IMR-90 (cell line): ENCODE data around the gene OGFOD3. TPM values are rescaled to one million over a fixed set of nuclear protein-coding genes. Genes with fewer than 3 reads are reported as not detected.

Experiments used
- ATAC-seq: fragments of 200-7000 bp; cut with Tn5 transposase; 2 replicates; pipeline ENCODE4 v1.9.1; 2020; ENCODE audit warnings: low read depth, mild to moderate bottlenecking, moderate library complexity
- BruUV-seq: library from RNA; stranded (reverse); fragments of 400-500 nt; replicated peaks from 2 replicates; lab custom pipeline; 2021; lab: Mats Ljungman, UMichigan
- CTCF ChIA-PET: fragments of 300-600 bp; formaldehyde crosslinking; extraction: SDS; loops from one replicate; lab custom pipeline; 2021; ENCODE audit warnings: antibody characterized with exemption; lab: Yijun Ruan, JAX
- POLR2A ChIA-PET: fragments of 300-600 bp; sonication (Branson Sonifier 250); formaldehyde crosslinking; loops from one replicate; lab custom pipeline; 2022; ENCODE audit warnings: antibody characterized with exemption; ENCODE audit not compliant: unreplicated experiment; lab: Charles Lee
- DNase-seq: peaks from one replicate; pipeline ENCODE4 v3.0.0; 2013
- H2AFZ ChIP-seq: replicated peaks from 2 replicates; pipeline ENCODE3; 2013; ENCODE audit warnings: low read length, mild to moderate bottlenecking; ENCODE audit not compliant: poor library complexity
- H2AK5ac ChIP-seq: 2 replicates; pipeline ENCODE4 v1.6.1; 2013; ENCODE audit warnings: low read depth, low read length, inconsistent platforms
- H2AK9ac ChIP-seq: replicated peaks from 2 replicates; pipeline ENCODE3; 2013; ENCODE audit warnings: mild to moderate bottlenecking, low read depth, low read length, moderate library complexity; ENCODE audit not compliant: poor library complexity
- H2BK120ac ChIP-seq: 2 replicates; pipeline ENCODE4 v1.6.1; 2013; ENCODE audit warnings: low read depth, low read length, inconsistent platforms
- H2BK15ac ChIP-seq: 3 replicates; pipeline ENCODE4 v1.6.1; 2013; ENCODE audit warnings: low read depth, low read length, inconsistent platforms
- H2BK20ac ChIP-seq: 2 replicates; pipeline ENCODE4 v1.6.1; 2013; ENCODE audit warnings: low read depth, mild to moderate bottlenecking, inconsistent platforms, low read length, moderate library complexity
- H2BK5ac ChIP-seq: 2 replicates; pipeline ENCODE4 v1.6.1; 2013; ENCODE audit warnings: mild to moderate bottlenecking, low read depth, low read length, inconsistent platforms; ENCODE audit not compliant: poor library complexity, severe bottlenecking
- H3K14ac ChIP-seq: replicated peaks from 2 replicates; pipeline ENCODE4 v1.6.1; 2013; ENCODE audit warnings: low read depth, low read length, inconsistent platforms
- H3K18ac ChIP-seq: 2 replicates; pipeline ENCODE4 v1.6.1; 2013; ENCODE audit warnings: low read depth, low read length, control low read depth
- H3K23ac ChIP-seq: 2 replicates; pipeline ENCODE4 v1.6.1; 2013; ENCODE audit warnings: low read depth, low read length, inconsistent platforms
- H3K27ac ChIP-seq: 2 replicates; pipeline ENCODE4 v1.5.1; 2013; ENCODE audit warnings: mild to moderate bottlenecking, control low read depth, low read length; ENCODE audit not compliant: insufficient read depth
- H3K27me3 ChIP-seq: 2 replicates; pipeline ENCODE4 v1.6.1; 2013; ENCODE audit warnings: low read length; ENCODE audit not compliant: control insufficient read depth, insufficient read depth
- H3K36me3 ChIP-seq: 2 replicates; pipeline ENCODE4 v1.6.1; 2013; ENCODE audit warnings: low read length, mixed read lengths; ENCODE audit not compliant: control insufficient read depth, insufficient read depth
- H3K4ac ChIP-seq: 2 replicates; pipeline ENCODE4 v1.6.1; 2013; ENCODE audit warnings: low read depth, low read length, inconsistent platforms
- H3K4me1 ChIP-seq: 2 replicates; pipeline ENCODE4 v1.6.1; 2013; ENCODE audit warnings: low read length, mixed read lengths; ENCODE audit not compliant: control insufficient read depth, insufficient read depth
- H3K4me2 ChIP-seq: 2 replicates; pipeline ENCODE4 v1.6.1; 2013; ENCODE audit warnings: low read depth, mild to moderate bottlenecking, control low read depth, low read length, moderate library complexity
- H3K4me3 ChIP-seq: 2 replicates; pipeline ENCODE4 v1.5.1; 2013; ENCODE audit warnings: low read depth, mild to moderate bottlenecking, control low read depth, low read length, moderate library complexity; ENCODE audit not compliant: insufficient read depth
- H3K56ac ChIP-seq: 2 replicates; pipeline ENCODE4 v1.6.1; 2013; ENCODE audit warnings: low read length, inconsistent platforms; ENCODE audit not compliant: insufficient read depth; ENCODE audit errors: extremely low read depth
- H3K79me1 ChIP-seq, 2 experiments: 2 replicates each; pipeline ENCODE4 v1.6.1; 2013; ENCODE audit warnings: low read length in 2 of 2, inconsistent platforms in 1 of 2, low read depth in 1 of 2
- H3K9ac ChIP-seq: 2 replicates; pipeline ENCODE4 v1.6.1; 2013; ENCODE audit warnings: low read depth, low read length, control low read depth
- H3K9me1 ChIP-seq: 2 replicates; pipeline ENCODE4 v1.6.1; 2013; ENCODE audit warnings: low read length, inconsistent platforms; ENCODE audit not compliant: insufficient read depth
- H3K9me3 ChIP-seq: 2 replicates; pipeline ENCODE4 v1.6.1; 2013; ENCODE audit warnings: low read length; ENCODE audit not compliant: control insufficient read depth, insufficient read depth
- H4K20me1 ChIP-seq: 2 replicates; pipeline ENCODE4 v1.6.1; 2013; ENCODE audit warnings: low read length, inconsistent platforms; ENCODE audit not compliant: insufficient read depth
- H4K5ac ChIP-seq: 2 replicates; pipeline ENCODE4 v1.6.1; 2013; ENCODE audit warnings: mild to moderate bottlenecking, low read depth, low read length, control low read depth
- H4K8ac ChIP-seq, 2 experiments: 2 replicates each; pipeline ENCODE4 v1.6.1; 2013; ENCODE audit warnings: low read depth in 2 of 2, low read length in 2 of 2, control low read depth in 1 of 2, inconsistent platforms in 1 of 2
- H4K91ac ChIP-seq: 2 replicates; pipeline ENCODE4 v1.6.1; 2013; ENCODE audit warnings: low read depth, low read length, inconsistent platforms; ENCODE audit not compliant: insufficient read depth
- BHLHE40 ChIP-seq: fragments of 150-350 bp; IDR thresholded peaks from 2 replicates; pipeline ENCODE4 v1.6.1; 2016; ENCODE audit warnings: mild to moderate bottlenecking, low read depth, low read length
- CEBPB ChIP-seq: IDR thresholded peaks from 2 replicates; pipeline ENCODE4 v1.6.1; 2012; ENCODE audit warnings: low read depth, low read length, improper control_type of control experiment
- CHD1 ChIP-seq: IDR thresholded peaks from 2 replicates; pipeline ENCODE4 v1.6.1; 2012; ENCODE audit warnings: low read depth, low read length, improper control_type of control experiment
- FOS ChIP-seq: fragments of 150-350 bp; IDR thresholded peaks from 2 replicates; pipeline ENCODE4 v1.6.1; 2016; ENCODE audit warnings: low read depth, low read length
- MAFK ChIP-seq: IDR thresholded peaks from 2 replicates; pipeline ENCODE4 v1.6.1; 2012; ENCODE audit warnings: low read depth, low read length, improper control_type of control experiment
- MAZ ChIP-seq: IDR thresholded peaks from 2 replicates; pipeline ENCODE4 v1.6.1; 2012; ENCODE audit warnings: low read depth, mild to moderate bottlenecking, low read length, improper control_type of control experiment, moderate library complexity, borderline replicate concordance
- MXI1 ChIP-seq: IDR thresholded peaks from 2 replicates; pipeline ENCODE4 v1.6.1; 2012; ENCODE audit warnings: low read depth, mild to moderate bottlenecking, low read length, moderate library complexity, borderline replicate concordance
- NFE2L2 ChIP-seq: fragments of 150-350 bp; IDR thresholded peaks from 2 replicates; pipeline ENCODE4 v1.6.1; 2016; ENCODE audit warnings: low read depth, mild to moderate bottlenecking, low read length
- POLR2A ChIP-seq: IDR thresholded peaks from 2 replicates; pipeline ENCODE4 v1.6.1; 2012; ENCODE audit warnings: mild to moderate bottlenecking, low read depth, low read length
- RAD21 ChIP-seq: IDR thresholded peaks from 2 replicates; pipeline ENCODE4 v1.6.1; 2012; ENCODE audit warnings: low read length, improper control_type of control experiment
- RCOR1 ChIP-seq: IDR thresholded peaks from 2 replicates; pipeline ENCODE4 v1.6.1; 2012; ENCODE audit warnings: mild to moderate bottlenecking, low read length, improper control_type of control experiment; ENCODE audit not compliant: insufficient replicate concordance
- RFX5 ChIP-seq: IDR thresholded peaks from 2 replicates; pipeline ENCODE4 v1.8.0; 2012; ENCODE audit warnings: low read depth, mild to moderate bottlenecking, low read length, moderate library complexity
- SMC3 ChIP-seq: fragments of 150-350 bp; IDR thresholded peaks from 2 replicates; pipeline ENCODE4 v1.6.1; 2016; ENCODE audit warnings: low read depth, mild to moderate bottlenecking, antibody characterized with exemption, low read length, moderate library complexity
- WGBS, 2 experiments: methylation state at CpG; one replicate each; pipeline versions ENCODE4 v1.1.5 to v1.1.7; 2013; ENCODE audit warnings: missing lambda C conversion rate in 2 of 2; ENCODE audit not compliant: insufficient read length in 1 of 2; ENCODE audit errors: extremely low coverage in 2 of 2; 5-methylcytosine and 5-hydroxymethylcytosine counted together
- dilution Hi-C: fragments of 300-500 bp; cut with HindIII; formaldehyde crosslinking; loops from one replicate; pipeline ENCODE4 v1.14.3; 2018; ENCODE audit warnings: low sequenced_read_pairs; ENCODE audit not compliant: unreplicated experiment
- in situ Hi-C: fragments of 300-500 bp; cut with MboI; formaldehyde crosslinking; loops from 3 replicates; pipeline ENCODE4 v1.14.3; 2019; ENCODE audit warnings: low sequenced_read_pairs, inconsistent platforms, mixed read lengths
- intact Hi-C: fragments of 100-400 bp; cut with micrococcal nuclease; formaldehyde crosslinking; loops from 2 replicates; pipeline ENCODE4 v1.10.0; 2022
- polyA plus RNA-seq, 3 experiments: library from polyadenylated mRNA; depleted of rRNA; stranded (reverse); fragments of >200 nt; gene quantifications; 2 replicates each; pipeline ENCODE4 v1.2.3, GENCODE V29; 2012; ENCODE audit warnings: low replicate concordance in 1 of 3
- total RNA-seq: library from RNA; depleted of rRNA; stranded (reverse); fragments of >200 nt; gene quantifications from 2 replicates; pipeline ENCODE4 v1.2.3, GENCODE V29; 2012
- TF ChIP-seq, protein P1 (sequence below): conservative IDR thresholded peaks from 2 replicates; pipeline ENCODE4 v1.5.1; 2012; ENCODE audit warnings: mild to moderate bottlenecking, low read depth, low read length, improper control_type of control experiment
- TF ChIP-seq, protein P2 (sequence below): fragments of 150-350 bp; IDR thresholded peaks from 2 replicates; pipeline ENCODE4 v1.6.1; 2017; ENCODE audit warnings: mild to moderate bottlenecking, antibody characterized with exemption, low read length, low read depth
- TF ChIP-seq, protein P3 (sequence below): fragments of 150-350 bp; IDR thresholded peaks from 2 replicates; pipeline ENCODE4 v1.6.1; 2016; ENCODE audit warnings: low read depth, mild to moderate bottlenecking, low read length, moderate library complexity, borderline replicate concordance

The OGFOD3 gene
- total and polyA plus RNA-seq, 2 of the 4 experiments (the other 2 are of a cell fraction) = 25.3 to 33.4 TPM

DNA sequence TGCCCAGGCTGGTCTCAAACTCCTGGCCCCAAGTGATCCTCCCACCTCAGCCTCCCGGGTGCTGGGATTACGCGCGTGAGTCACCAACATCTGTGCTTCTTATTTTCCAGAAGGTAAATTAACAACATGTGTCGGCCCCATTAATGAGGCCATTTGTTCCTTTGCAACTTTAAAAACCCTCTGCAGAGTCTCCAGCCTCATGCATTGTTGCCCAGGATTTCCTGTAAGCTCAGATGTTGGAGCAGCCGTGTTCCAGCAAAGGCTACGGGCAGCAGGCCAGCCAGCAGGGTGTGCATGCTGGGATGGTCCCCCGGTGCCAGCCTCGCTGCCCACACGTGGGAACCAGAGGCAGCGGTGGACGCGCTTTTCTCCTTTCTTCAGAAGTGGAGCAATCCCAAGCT lies 19.3 kb downstream of the OGFOD3 start:
- no peak overlapping the region for H2BK15ac ChIP-seq
- in situ Hi-C loops = no loop called here
- intact Hi-C loops = no loop called here
- no TSS peak for BruUV-seq
- dilution Hi-C loops = no loop called here
- no peaks in the 10 kb centered on the region for H3K27me3 ChIP-seq
- H3K36me3 ChIP-seq = peaks cover 6% of the 10 kb centered on the region; the same call in 1 of the 2 replicates
- H2AFZ ChIP-seq = no peak overlapping the region
- H2BK20ac ChIP-seq = no peak overlapping the region
- H3K56ac ChIP-seq = no peak overlapping the region
- H3K4ac ChIP-seq = no peak overlapping the region
- H3K23ac ChIP-seq = no peak overlapping the region
- no peak overlapping the region for H2AK5ac ChIP-seq
- no peaks in the 10 kb centered on the region for H3K79me1 ChIP-seq
- peaks cover 12% of the 10 kb centered on the region for H3K4me1 ChIP-seq
- H3K4me2 ChIP-seq = no peak overlapping the region
- H3K4me3 ChIP-seq = no peak overlapping the region
- no peak overlapping the region for H2BK120ac ChIP-seq
- H3K27ac ChIP-seq = no peak overlapping the region
- H4K5ac ChIP-seq = no peak overlapping the region
- no peak overlapping the region for H3K14ac ChIP-seq
- no peak overlapping the region for H4K91ac ChIP-seq
- 69% methylated on average over 9 of the region's 13 CpGs; no CpG with 5 or more reads in 1 of the 2 experiments for WGBS, 2 experiments
- ChIA-PET POLR2A (no interaction called here), CTCF (no interaction called here)
- TF ChIP-seq RAD21 (no peak), NFE2L2 (no peak), FOS (no peak), SMC3 (no peak), CEBPB (no peak), MXI1 (no peak), BHLHE40 (no peak), MAZ (no peak), RCOR1 (no peak), CHD1 (no peak), RFX5 (no peak), MAFK (no peak), POLR2A (no peak)
- TF ChIP-seq, protein P1, sequence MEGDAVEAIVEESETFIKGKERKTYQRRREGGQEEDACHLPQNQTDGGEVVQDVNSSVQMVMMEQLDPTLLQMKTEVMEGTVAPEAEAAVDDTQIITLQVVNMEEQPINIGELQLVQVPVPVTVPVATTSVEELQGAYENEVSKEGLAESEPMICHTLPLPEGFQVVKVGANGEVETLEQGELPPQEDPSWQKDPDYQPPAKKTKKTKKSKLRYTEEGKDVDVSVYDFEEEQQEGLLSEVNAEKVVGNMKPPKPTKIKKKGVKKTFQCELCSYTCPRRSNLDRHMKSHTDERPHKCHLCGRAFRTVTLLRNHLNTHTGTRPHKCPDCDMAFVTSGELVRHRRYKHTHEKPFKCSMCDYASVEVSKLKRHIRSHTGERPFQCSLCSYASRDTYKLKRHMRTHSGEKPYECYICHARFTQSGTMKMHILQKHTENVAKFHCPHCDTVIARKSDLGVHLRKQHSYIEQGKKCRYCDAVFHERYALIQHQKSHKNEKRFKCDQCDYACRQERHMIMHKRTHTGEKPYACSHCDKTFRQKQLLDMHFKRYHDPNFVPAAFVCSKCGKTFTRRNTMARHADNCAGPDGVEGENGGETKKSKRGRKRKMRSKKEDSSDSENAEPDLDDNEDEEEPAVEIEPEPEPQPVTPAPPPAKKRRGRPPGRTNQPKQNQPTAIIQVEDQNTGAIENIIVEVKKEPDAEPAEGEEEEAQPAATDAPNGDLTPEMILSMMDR = no peak
- TF ChIP-seq, protein P2, sequence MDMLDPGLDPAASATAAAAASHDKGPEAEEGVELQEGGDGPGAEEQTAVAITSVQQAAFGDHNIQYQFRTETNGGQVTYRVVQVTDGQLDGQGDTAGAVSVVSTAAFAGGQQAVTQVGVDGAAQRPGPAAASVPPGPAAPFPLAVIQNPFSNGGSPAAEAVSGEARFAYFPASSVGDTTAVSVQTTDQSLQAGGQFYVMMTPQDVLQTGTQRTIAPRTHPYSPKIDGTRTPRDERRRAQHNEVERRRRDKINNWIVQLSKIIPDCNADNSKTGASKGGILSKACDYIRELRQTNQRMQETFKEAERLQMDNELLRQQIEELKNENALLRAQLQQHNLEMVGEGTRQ = no peak
- TF ChIP-seq, protein P3, sequence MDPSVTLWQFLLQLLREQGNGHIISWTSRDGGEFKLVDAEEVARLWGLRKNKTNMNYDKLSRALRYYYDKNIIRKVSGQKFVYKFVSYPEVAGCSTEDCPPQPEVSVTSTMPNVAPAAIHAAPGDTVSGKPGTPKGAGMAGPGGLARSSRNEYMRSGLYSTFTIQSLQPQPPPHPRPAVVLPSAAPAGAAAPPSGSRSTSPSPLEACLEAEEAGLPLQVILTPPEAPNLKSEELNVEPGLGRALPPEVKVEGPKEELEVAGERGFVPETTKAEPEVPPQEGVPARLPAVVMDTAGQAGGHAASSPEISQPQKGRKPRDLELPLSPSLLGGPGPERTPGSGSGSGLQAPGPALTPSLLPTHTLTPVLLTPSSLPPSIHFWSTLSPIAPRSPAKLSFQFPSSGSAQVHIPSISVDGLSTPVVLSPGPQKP = no peak
- DNase-seq (peak; percentile 50), ATAC-seq (no peak)
- no peak overlapping the region for H4K8ac ChIP-seq
- no peaks in the 10 kb centered on the region for H3K9me3 ChIP-seq
- H3K18ac ChIP-seq = no peak overlapping the region
- H3K9ac ChIP-seq = no peak overlapping the region
- H4K20me1 ChIP-seq = peaks cover 7% of the 10 kb centered on the region
- no peak overlapping the region for H2BK5ac ChIP-seq
- H3K9me1 ChIP-seq = no peaks in the 10 kb centered on the region
- peak overlapping the region; percentile 79 for H2AK9ac ChIP-seq
